SKM-1 treated with dmso at 0.1 percent for 144 hours (cell line): Measurements from ENCODE around the gene RNASEH2A.
"Not testable (repeated sequence)": the region's sequence is repeated elsewhere in the genome, so short reads cannot be mapped to it uniquely, and the experiment has no call there.

Experiments used
- DNase-seq: peaks from one replicate; lab custom pipeline; 2025; ENCODE audit not compliant: unreplicated experiment; lab: John Stamatoyannopoulos, UW

Gene RNASEH2A

GRCh38 chr19:12828494-12828893, 22.1 kb downstream of the RNASEH2A start:
- no peak for DNase-seq

- DNase-seq, result no peak
Measured at GRCh38 chr19:12833418-12833737, 27.0 kb downstream of the RNASEH2A start.

GRCh38 chr19:12833738-12834565, 27.6 kb downstream of the RNASEH2A start:
- DNase-seq, result no peak

- DNase-seq, result no peak
Measured at GRCh38 chr19:12834566-12834943, 28.2 kb downstream of the RNASEH2A start, which contains the start of gene RTBDN. TSS of gene RTBDN (minus strand) at chr19:12834579. CDS start at chr19:12829979, 4,600 bp downstream.

GRCh38 chr19:12834976-12835757, 28.8 kb downstream of the RNASEH2A start:
- DNase-seq, result no peak

- DNase-seq, result no peak
Measured at GRCh38 chr19:12836529-12836863, 30.1 kb downstream of the RNASEH2A start.

GRCh38 chr19:12837225-12837624, 30.8 kb downstream of the RNASEH2A start:
- DNase-seq, result no peak

- peak; percentile 47 for DNase-seq
Measured at GRCh38 chr19:12838182-12838885, 31.9 kb downstream of the RNASEH2A start, which contains the start of gene MAST1. TSS of gene MAST1 (plus strand) at chr19:12838515. CDS start at chr19:12838573, 58 bp downstream.

- no peak for DNase-seq
Measured at GRCh38 chr19:12838886-12839756, 32.7 kb downstream of the RNASEH2A start.

- peak; percentile 71 for DNase-seq
Measured at GRCh38 chr19:12840091-12841079, 34.0 kb downstream of the RNASEH2A start.

GRCh38 chr19:12841094-12841493, 34.7 kb downstream of the RNASEH2A start:
- DNase-seq, result no peak

GRCh38 chr19:12842511-12842910, 36.1 kb downstream of the RNASEH2A start:
- no peak for DNase-seq

GRCh38 chr19:12843328-12843727, 36.9 kb downstream of the RNASEH2A start:
- no peak for DNase-seq

GRCh38 chr19:12843999-12844732, 37.8 kb downstream of the RNASEH2A start:
- no peak for DNase-seq

GRCh38 chr19:12846613-12847012, 40.2 kb downstream of the RNASEH2A start:
- not testable (repeated sequence) for DNase-seq

GRCh38 chr19:12847159-12848139, 41.1 kb downstream of the RNASEH2A start:
- DNase-seq, result peak; percentile 79

- DNase-seq, result no peak
Measured at GRCh38 chr19:12856653-12857052, 50.3 kb downstream of the RNASEH2A start.
